PFSK-1 (cell line): ENCODE measurements around the gene CNOT11.

Source experiments
- POLR2AphosphoS5 ChIP-seq: IDR thresholded peaks from 2 replicates; pipeline ENCODE4 v1.6.1; 2012; ENCODE audit warnings: low read depth, mild to moderate bottlenecking, control low read depth, low read length, moderate library complexity
- SIN3A ChIP-seq: IDR thresholded peaks from 2 replicates; pipeline ENCODE4 v1.6.1; 2012; ENCODE audit warnings: mild to moderate bottlenecking, low read length, moderate library complexity, borderline replicate concordance; ENCODE audit not compliant: insufficient read depth
- TAF1 ChIP-seq: IDR thresholded peaks from 2 replicates; pipeline ENCODE4 v1.6.1; 2012; ENCODE audit warnings: low read length, control low read depth, borderline replicate concordance; ENCODE audit not compliant: insufficient read depth

DNA sequence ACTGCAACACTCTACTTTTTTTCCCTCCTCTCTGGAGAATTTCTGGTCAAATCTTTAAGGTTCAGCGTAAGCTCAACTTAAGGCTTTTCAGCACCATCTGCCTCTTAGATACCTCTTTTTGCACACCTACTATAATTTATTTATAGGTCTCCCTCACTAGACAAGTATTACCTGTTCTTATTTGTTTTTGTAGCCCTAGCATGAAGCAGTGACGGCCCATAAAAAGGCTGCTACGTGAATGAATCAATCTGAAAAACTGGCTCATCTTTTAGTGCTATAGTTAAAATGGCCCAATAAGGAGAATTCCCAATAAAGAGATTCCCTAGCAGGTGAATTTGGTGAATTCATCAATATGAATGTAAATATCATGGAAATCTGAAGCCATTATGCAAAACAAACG is 49.3 kb downstream of the CNOT11 start:
- TF ChIP-seq TAF1 = no peak
- TF ChIP-seq POLR2AphosphoS5 = no peak
- TF ChIP-seq SIN3A = no peak
